Measurements from ENCODE around the gene NRXN3.

NRXN3 gene

GRCh38 chr14:78501909-78502308 lies 331.7 kb downstream of the NRXN3 start:
- Histone ChIP-seq H3K4me2 (ENCODE audit: low read depth, low read length, poor library complexity, severe bottlenecking) (no peak overlapping the region), H3F3A (ENCODE audit: insufficient read depth) (no peaks in the 10 kb centered on the region), H3K9me2 (replicated peaks; ENCODE audit: insufficient read depth, low read length) (no peaks in the 10 kb centered on the region), H3K27ac (ENCODE audit: low read depth, low read length) (no peak overlapping the region), H2AFZ (ENCODE audit: low read depth, low read length, severe bottlenecking) (no peak overlapping the region), H3K27me3 (ENCODE audit: low read length) (no peaks in the 10 kb centered on the region), H3K36me3 (ENCODE audit: low read length) (no peaks in the 10 kb centered on the region), H4K20me1 (ENCODE audit: low read depth, low read length) (no peaks in the 10 kb centered on the region), H3K9ac (ENCODE audit: low read length) (no peak overlapping the region), H3K9me3 (ENCODE audit: insufficient read depth, low read length) (0 out of 2 replicates have a peak, but pooled peaks cover 3% of the 10 kb centered on the region), H3K79me2 (ENCODE audit: insufficient read depth, low read length) (no peaks in the 10 kb centered on the region), H3K4me3 (ENCODE audit: insufficient read depth, low read length, poor library complexity, severe bottlenecking) (no peak overlapping the region)
- TF ChIP-seq CTCF (IDR thresholded peaks at IDR 0.05; ENCODE audit: insufficient read depth, low read length, poor library complexity, severe bottlenecking) (no peak), EZH2phosphoT487 (conservative IDR thresholded peaks at IDR 0.05; ENCODE audit: low read length) (no peak)

DNA sequence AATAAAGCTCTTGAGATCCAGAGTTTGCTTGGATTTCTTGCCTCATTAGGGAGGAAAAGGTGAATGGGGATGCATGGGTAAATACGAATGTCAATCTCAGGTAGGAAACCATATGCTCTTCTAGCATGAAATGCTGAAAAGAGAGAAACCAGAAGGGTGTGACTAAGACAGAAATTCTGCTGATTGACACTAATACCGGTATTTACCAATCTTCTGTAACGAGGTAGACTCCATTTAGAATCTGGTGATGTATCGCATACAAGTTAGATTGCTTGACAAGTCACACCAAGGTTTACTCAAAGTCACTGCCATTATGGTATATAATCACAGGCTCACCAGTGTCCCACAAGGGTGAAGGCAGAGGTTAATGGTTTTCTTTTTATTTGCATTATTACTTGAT lies 337.9 kb downstream of the NRXN3 start:
- no peaks in the 10 kb centered on the region for H3K9me3 ChIP-seq (ENCODE audit: insufficient read depth, low read length)
- no peaks in the 10 kb centered on the region for H4K20me1 ChIP-seq (ENCODE audit: low read depth, low read length)
- H3K9me2 ChIP-seq (replicated peaks; ENCODE audit: insufficient read depth, low read length) = no peaks in the 10 kb centered on the region
- H3K36me3 ChIP-seq (ENCODE audit: low read length) = no peaks in the 10 kb centered on the region
- no peak overlapping the region for H3K4me3 ChIP-seq (ENCODE audit: insufficient read depth, low read length, poor library complexity, severe bottlenecking)
- no peaks in the 10 kb centered on the region for H3K27me3 ChIP-seq (ENCODE audit: low read length)
- TF ChIP-seq CTCF (IDR thresholded peaks at IDR 0.05; ENCODE audit: insufficient read depth, low read length, poor library complexity, severe bottlenecking) = no peak
- H3K27ac ChIP-seq (ENCODE audit: low read depth, low read length) = no peak overlapping the region
- H3K9ac ChIP-seq (ENCODE audit: low read length) = no peak overlapping the region
- H2AFZ ChIP-seq (ENCODE audit: low read depth, low read length, severe bottlenecking) = no peak overlapping the region
- H3F3A ChIP-seq (ENCODE audit: insufficient read depth) = no peaks in the 10 kb centered on the region
- no peak overlapping the region for H3K4me2 ChIP-seq (ENCODE audit: low read depth, low read length, poor library complexity, severe bottlenecking)
- no peaks in the 10 kb centered on the region for H3K79me2 ChIP-seq (ENCODE audit: insufficient read depth, low read length)

DNA sequence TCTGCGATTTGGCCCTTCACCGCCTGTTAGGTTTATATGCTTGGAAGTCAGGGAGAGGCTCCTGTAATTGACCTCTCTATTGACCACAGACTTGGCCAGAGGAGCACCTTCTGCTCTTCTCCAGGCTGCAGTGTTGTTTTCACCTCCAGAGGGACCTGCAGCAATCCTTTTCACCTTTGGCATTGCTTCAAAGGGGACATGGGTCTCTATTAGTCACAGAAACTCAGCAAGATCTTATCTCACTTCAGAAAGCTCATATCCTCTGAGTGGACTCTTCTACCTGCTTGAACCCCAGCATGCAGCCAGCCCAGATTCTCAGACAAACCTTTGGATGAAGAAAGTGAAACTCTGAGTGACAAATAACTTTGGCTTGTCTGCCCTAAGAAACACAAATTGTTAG lies 339.3 kb downstream of the NRXN3 start:
- Histone ChIP-seq H3K9ac (ENCODE audit: low read length) (no peak overlapping the region), H3K9me3 (ENCODE audit: insufficient read depth, low read length) (no peaks in the 10 kb centered on the region), H2AFZ (ENCODE audit: low read depth, low read length, severe bottlenecking) (no peak overlapping the region), H3K9me2 (replicated peaks; ENCODE audit: insufficient read depth, low read length) (no peaks in the 10 kb centered on the region), H3K36me3 (ENCODE audit: low read length) (no peaks in the 10 kb centered on the region), H3K27ac (ENCODE audit: low read depth, low read length) (no peak overlapping the region), H3K27me3 (ENCODE audit: low read length) (no peaks in the 10 kb centered on the region), H3F3A (ENCODE audit: insufficient read depth) (no peaks in the 10 kb centered on the region), H3K79me2 (ENCODE audit: insufficient read depth, low read length) (no peaks in the 10 kb centered on the region), H3K4me3 (ENCODE audit: insufficient read depth, low read length, poor library complexity, severe bottlenecking) (no peak overlapping the region), H4K20me1 (ENCODE audit: low read depth, low read length) (no peaks in the 10 kb centered on the region), H3K4me2 (ENCODE audit: low read depth, low read length, poor library complexity, severe bottlenecking) (no peak overlapping the region)
- no peak for TF ChIP-seq EZH2phosphoT487 (conservative IDR thresholded peaks at IDR 0.05; ENCODE audit: low read length)
- no peak for TF ChIP-seq CTCF (IDR thresholded peaks at IDR 0.05; ENCODE audit: insufficient read depth, low read length, poor library complexity, severe bottlenecking)

DNA sequence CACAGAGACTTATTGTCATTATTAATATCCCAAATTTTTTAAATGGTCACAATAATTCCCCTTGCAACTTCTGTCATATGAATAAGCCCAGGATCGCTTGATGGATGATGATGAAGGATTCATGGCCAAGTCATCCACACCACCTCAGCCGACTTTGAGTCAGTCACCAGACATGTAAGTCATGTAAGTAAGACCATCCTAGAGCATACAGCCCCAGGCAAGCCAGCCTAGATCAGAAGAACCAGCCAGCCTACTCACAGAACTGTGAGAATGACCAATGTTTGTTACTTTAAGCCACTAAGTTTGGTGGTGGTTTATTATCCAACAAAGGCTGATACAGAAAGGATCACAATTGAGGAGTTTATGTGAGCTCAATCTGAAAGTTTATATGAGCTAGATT lies 341.8 kb downstream of the NRXN3 start:
- Histone ChIP-seq H3K4me2 (ENCODE audit: low read depth, low read length, poor library complexity, severe bottlenecking) (no peak overlapping the region), H2AFZ (ENCODE audit: low read depth, low read length, severe bottlenecking) (no peak overlapping the region), H3K9me2 (replicated peaks; ENCODE audit: insufficient read depth, low read length) (no peaks in the 10 kb centered on the region), H3K36me3 (ENCODE audit: low read length) (no peaks in the 10 kb centered on the region), H3K27me3 (ENCODE audit: low read length) (no peaks in the 10 kb centered on the region), H3K27ac (ENCODE audit: low read depth, low read length) (no peak overlapping the region), H3K9ac (ENCODE audit: low read length) (no peak overlapping the region), H3K4me3 (ENCODE audit: insufficient read depth, low read length, poor library complexity, severe bottlenecking) (no peak overlapping the region), H3F3A (ENCODE audit: insufficient read depth) (no peaks in the 10 kb centered on the region), H3K9me3 (ENCODE audit: insufficient read depth, low read length) (no peaks in the 10 kb centered on the region), H3K79me2 (ENCODE audit: insufficient read depth, low read length) (no peaks in the 10 kb centered on the region), H4K20me1 (ENCODE audit: low read depth, low read length) (no peaks in the 10 kb centered on the region)
- TF ChIP-seq CTCF (IDR thresholded peaks at IDR 0.05; ENCODE audit: insufficient read depth, low read length, poor library complexity, severe bottlenecking) (no peak), EZH2phosphoT487 (conservative IDR thresholded peaks at IDR 0.05; ENCODE audit: low read length) (no peak)
